ENCODE data around the gene PTK7.
"Not testable (repeated sequence)": the region's sequence is repeated elsewhere in the genome, so short reads cannot be mapped to it uniquely, and the experiment has no call there.

The PTK7 gene

DNA sequence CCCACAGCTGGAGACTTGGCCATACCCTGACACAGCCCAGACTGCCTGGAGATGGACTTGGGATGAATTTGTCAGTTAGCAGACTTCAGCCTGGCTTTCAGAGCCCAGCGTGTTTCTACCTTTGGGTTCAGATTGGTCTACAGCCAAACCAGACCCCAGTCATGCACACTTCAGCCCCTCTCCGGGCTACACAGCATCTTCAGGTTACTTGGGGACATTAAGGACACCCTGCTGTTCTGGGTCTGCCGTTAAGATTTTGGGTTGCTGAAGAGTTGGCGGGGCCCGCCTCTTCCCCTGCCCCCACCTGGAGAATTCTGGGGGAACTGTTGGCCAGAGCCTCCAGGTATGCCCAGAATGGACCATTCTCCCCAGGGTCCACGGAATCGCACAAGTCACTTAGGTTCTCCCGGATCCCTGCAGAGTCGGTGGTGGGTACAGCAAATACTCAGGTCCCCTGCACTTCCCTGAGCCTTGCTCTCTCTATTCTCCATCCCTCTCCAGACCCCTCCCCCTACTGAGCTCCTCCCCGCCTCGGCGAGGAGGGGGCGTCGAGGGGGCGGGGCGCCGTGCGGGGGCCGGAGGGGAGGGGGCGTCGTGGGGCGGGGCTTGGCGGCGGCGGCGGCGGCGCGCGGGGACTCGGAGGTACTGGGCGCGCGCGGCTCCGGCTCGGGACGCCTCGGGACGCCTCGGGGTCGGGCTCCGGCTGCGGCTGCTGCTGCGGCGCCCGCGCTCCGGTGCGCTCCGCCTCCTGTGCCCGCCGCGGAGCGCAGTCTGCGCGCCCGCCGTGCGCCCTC is at the start of gene PTK7:
TSS of gene PTK7 (plus strand) at position 645 of the 794 bp plus-strand sequence. CDS start 175 bp downstream, outside the sequence.
- Mint-ChIP-seq H3K27ac (no peak within 1 kb of the TSS), H3K27me3 (peaks cover 10% of the 10 kb centered on the region), H3K4me1 (no peaks in the 10 kb centered on the region), H3K9me3 (no peaks in the 10 kb centered on the region), H3K4me3 (peak within 1 kb of the TSS; percentile 38), H3K36me3 (peaks cover 24% of the 10 kb centered on the region)
- ATAC-seq (ENCODE audit: low read depth), result peak; percentile 54
- no peak for DNase-seq (ENCODE audit: low spot score in 2 of 2)

DNA sequence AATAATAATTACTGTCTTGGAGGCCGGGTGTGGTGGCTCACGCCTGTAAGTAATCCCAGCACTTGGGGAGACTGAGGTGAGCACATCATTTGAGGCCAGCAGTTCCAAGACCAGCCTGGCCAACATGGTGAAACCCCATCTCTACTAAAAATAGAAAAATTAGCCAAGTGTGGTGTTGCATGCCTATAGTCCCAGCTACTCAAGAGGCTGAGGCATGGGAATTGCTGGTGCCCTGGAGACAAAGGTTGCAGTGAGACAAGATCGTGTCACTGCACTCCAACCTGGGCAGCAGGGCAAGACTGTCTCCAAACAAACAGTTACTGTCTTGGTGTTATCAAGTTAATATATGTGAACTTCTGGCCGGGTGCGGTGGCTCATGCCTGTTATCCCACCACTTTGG is 49.7 kb upstream of the PTK7 start:
- peaks cover 13% of the 10 kb centered on the region for H3K4me1 Mint-ChIP-seq
- no peak overlapping the region for H3K27ac Mint-ChIP-seq
- H3K36me3 Mint-ChIP-seq, result peaks cover 24% of the 10 kb centered on the region

DNA sequence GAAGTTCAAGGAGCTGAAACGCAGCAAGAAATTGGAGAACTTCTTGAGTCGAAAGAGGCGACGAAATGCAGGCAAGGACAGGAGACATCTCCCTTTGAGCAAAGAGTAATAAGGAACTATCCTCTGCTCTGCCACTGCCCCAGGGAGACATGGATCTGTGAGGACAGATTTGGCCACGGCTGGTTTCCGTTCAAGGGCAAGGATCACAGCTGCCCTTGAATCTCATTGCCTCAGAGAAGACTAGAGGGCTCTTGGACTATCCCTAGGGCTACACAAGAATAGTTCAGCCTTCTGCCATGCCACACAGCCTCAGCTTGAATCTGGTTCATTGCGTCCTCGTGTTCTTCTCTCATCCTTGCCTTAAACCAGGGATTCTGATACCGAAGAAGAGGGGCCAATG is 47.0 kb upstream of the PTK7 start:
- Mint-ChIP-seq H3K36me3 (peaks cover 30% of the 10 kb centered on the region), H3K4me1 (peaks cover 9% of the 10 kb centered on the region), H3K27ac (no peak overlapping the region), H3K4me3 (no peak overlapping the region), H3K9me3 (no peaks in the 10 kb centered on the region), H3K27me3 (no peaks in the 10 kb centered on the region)
- ATAC-seq (ENCODE audit: low read depth), result no peak
- no peak for DNase-seq (ENCODE audit: low spot score in 2 of 2)

More for the DNA sequence above, 49.7 kb upstream of the PTK7 start:
- DNase-seq (ENCODE audit: low spot score in 2 of 2), result no peak
- H3K9me3 Mint-ChIP-seq, result no peaks in the 10 kb centered on the region
- H3K27me3 Mint-ChIP-seq, result no peaks in the 10 kb centered on the region
- ATAC-seq (ENCODE audit: low read depth), result no peak
- no peak overlapping the region for H3K4me3 Mint-ChIP-seq

- Mint-ChIP-seq H3K27me3 (no peaks in the 10 kb centered on the region), H3K27ac (no peak overlapping the region), H3K4me1 (peaks cover 5% of the 10 kb centered on the region), H3K9me3 (no peaks in the 10 kb centered on the region), H3K36me3 (peaks cover 21% of the 10 kb centered on the region), H3K4me3 (no peak overlapping the region)
- no peak for ATAC-seq (ENCODE audit: low read depth)
- DNase-seq (ENCODE audit: low spot score in 2 of 2), result no peak
Measured at GRCh38 chr6:43032326-43032725, 43.8 kb upstream of the PTK7 start.

DNA sequence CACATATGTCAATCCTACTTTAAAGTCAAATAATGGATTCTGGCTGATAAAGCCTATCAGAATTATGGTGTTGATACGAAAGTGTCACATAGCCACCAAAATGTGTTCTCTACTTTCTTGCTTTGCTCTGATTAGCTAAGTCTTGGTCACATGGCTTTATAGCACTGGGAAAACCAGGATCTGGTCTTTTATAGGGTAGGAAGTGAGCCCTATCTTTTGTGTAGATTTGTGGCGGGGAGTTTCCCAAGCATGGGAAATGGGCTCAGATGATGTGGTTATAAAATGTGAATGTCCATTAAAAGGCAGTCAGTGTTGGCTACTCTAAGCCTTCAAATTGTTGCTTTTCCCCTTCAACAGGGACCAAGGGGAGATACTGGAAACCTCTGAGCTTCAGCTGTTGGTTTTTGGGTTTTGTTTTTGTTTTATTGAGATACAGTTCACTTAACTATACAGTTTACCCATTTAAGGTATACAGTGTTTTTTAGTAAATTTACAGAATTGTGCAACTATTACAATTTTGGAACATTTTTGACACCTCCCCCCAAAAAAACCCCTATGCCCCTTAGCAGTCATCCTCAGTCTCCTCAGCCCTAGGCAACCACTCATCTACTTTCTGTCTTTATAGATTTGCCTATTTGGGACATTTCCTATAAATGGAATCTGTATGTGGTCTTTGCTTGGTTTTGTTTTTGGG is 42.5 kb upstream of the PTK7 start:
- Mint-ChIP-seq H3K36me3 (peaks cover 21% of the 10 kb centered on the region), H3K27ac (peak overlapping the region; percentile 56)

DNA sequence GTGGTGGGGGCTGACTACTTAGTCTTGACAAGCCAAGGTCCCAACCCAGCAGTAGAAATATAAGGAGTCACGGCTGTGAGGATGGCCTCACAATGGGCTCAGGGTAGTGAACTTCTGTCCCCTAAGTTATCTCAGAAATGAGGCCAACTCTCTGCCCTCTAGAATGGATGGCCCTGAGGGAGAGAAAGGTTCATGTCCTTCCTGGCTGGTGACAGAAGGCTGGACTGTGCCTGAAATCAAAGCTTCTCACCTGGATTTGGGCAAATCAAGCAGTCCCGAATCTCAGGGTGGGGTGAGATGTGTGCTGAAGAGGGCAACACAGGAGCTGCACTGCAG is 42.0 kb upstream of the PTK7 start:
- H3K27me3 Mint-ChIP-seq, result no peaks in the 10 kb centered on the region
- H3K9me3 Mint-ChIP-seq, result no peaks in the 10 kb centered on the region
- DNase-seq (ENCODE audit: low spot score in 2 of 2) (no peak), ATAC-seq (ENCODE audit: low read depth) (no peak)
- peaks cover 20% of the 10 kb centered on the region for H3K36me3 Mint-ChIP-seq
- peak overlapping the region; percentile 56 for H3K27ac Mint-ChIP-seq
- peaks cover 2% of the 10 kb centered on the region for H3K4me1 Mint-ChIP-seq
- no peak overlapping the region for H3K4me3 Mint-ChIP-seq

More for the DNA sequence above, 42.5 kb upstream of the PTK7 start:
- DNase-seq (ENCODE audit: low spot score in 2 of 2) (no peak), ATAC-seq (ENCODE audit: low read depth) (no peak)
- peaks cover 2% of the 10 kb centered on the region for H3K4me1 Mint-ChIP-seq
- H3K9me3 Mint-ChIP-seq, result no peaks in the 10 kb centered on the region
- H3K4me3 Mint-ChIP-seq, result no peak overlapping the region
- H3K27me3 Mint-ChIP-seq, result no peaks in the 10 kb centered on the region

GRCh38 chr6:43035495-43036194 is 40.5 kb upstream of the PTK7 start:
- H3K4me3 Mint-ChIP-seq, result no peak overlapping the region
- H3K36me3 Mint-ChIP-seq, result peaks cover 23% of the 10 kb centered on the region
- no peak overlapping the region for H3K27ac Mint-ChIP-seq
- no peak for ATAC-seq (ENCODE audit: low read depth)
- no peaks in the 10 kb centered on the region for H3K27me3 Mint-ChIP-seq
- H3K4me1 Mint-ChIP-seq, result peaks cover 2% of the 10 kb centered on the region
- H3K9me3 Mint-ChIP-seq, result no peaks in the 10 kb centered on the region
- no peak for DNase-seq (ENCODE audit: low spot score in 2 of 2)

DNA sequence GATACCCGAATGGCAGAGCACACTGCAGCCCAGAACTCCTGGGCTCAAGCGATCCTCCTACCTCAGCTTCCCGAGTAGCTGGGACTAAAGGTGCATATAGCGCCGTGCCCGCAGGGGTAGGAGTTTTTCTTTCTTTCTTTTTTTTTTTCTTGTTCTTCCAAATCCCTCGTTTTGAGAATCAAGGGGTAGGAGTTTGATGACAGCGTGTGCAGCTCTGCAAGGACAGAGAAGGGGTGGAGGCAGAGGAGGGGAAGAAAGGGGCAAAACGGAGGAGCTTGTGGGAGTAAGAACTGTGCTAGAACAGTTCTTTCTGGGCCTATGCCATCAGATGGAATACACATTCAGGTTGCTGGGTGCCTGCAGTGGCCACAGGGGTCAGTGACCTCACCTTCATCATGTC is 39.4 kb upstream of the PTK7 start:
- no peaks in the 10 kb centered on the region for H3K27me3 Mint-ChIP-seq
- ATAC-seq (ENCODE audit: low read depth), result no peak

GRCh38 chr6:43037197-43037596 is 38.9 kb upstream of the PTK7 start:
- ATAC-seq (ENCODE audit: low read depth) (no peak), DNase-seq (ENCODE audit: low spot score in 2 of 2) (no peak)
- no peak overlapping the region for H3K4me3 Mint-ChIP-seq
- no peaks in the 10 kb centered on the region for H3K9me3 Mint-ChIP-seq
- no peaks in the 10 kb centered on the region for H3K27me3 Mint-ChIP-seq
- peaks cover 2% of the 10 kb centered on the region for H3K4me1 Mint-ChIP-seq
- H3K36me3 Mint-ChIP-seq, result peaks cover 23% of the 10 kb centered on the region
- peak overlapping the region; percentile 19 for H3K27ac Mint-ChIP-seq

More for the DNA sequence above, 39.4 kb upstream of the PTK7 start:
- H3K9me3 Mint-ChIP-seq, result no peaks in the 10 kb centered on the region
- no peak overlapping the region for H3K27ac Mint-ChIP-seq
- H3K36me3 Mint-ChIP-seq, result peaks cover 25% of the 10 kb centered on the region
- H3K4me3 Mint-ChIP-seq, result no peak overlapping the region
- peaks cover 2% of the 10 kb centered on the region for H3K4me1 Mint-ChIP-seq
- no peak for DNase-seq (ENCODE audit: low spot score in 2 of 2)

GRCh38 chr6:43037706-43038105 is 38.4 kb upstream of the PTK7 start:
- H3K36me3 Mint-ChIP-seq, result peaks cover 25% of the 10 kb centered on the region
- no peak for DNase-seq (ENCODE audit: low spot score in 2 of 2)
- H3K9me3 Mint-ChIP-seq, result no peaks in the 10 kb centered on the region
- no peak for ATAC-seq (ENCODE audit: low read depth)
- H3K27me3 Mint-ChIP-seq, result no peaks in the 10 kb centered on the region
- H3K4me1 Mint-ChIP-seq, result peaks cover 2% of the 10 kb centered on the region
- H3K27ac Mint-ChIP-seq, result peak overlapping the region; percentile 19
- no peak overlapping the region for H3K4me3 Mint-ChIP-seq

GRCh38 chr6:43038727-43039126 is 37.4 kb upstream of the PTK7 start:
- Mint-ChIP-seq H3K4me1 (peaks cover 2% of the 10 kb centered on the region), H3K4me3 (no peak overlapping the region), H3K9me3 (no peaks in the 10 kb centered on the region), H3K27ac (no peak overlapping the region), H3K36me3 (peaks cover 27% of the 10 kb centered on the region), H3K27me3 (no peaks in the 10 kb centered on the region)
- DNase-seq (ENCODE audit: low spot score in 2 of 2), result no peak
- no peak for ATAC-seq (ENCODE audit: low read depth)

DNA sequence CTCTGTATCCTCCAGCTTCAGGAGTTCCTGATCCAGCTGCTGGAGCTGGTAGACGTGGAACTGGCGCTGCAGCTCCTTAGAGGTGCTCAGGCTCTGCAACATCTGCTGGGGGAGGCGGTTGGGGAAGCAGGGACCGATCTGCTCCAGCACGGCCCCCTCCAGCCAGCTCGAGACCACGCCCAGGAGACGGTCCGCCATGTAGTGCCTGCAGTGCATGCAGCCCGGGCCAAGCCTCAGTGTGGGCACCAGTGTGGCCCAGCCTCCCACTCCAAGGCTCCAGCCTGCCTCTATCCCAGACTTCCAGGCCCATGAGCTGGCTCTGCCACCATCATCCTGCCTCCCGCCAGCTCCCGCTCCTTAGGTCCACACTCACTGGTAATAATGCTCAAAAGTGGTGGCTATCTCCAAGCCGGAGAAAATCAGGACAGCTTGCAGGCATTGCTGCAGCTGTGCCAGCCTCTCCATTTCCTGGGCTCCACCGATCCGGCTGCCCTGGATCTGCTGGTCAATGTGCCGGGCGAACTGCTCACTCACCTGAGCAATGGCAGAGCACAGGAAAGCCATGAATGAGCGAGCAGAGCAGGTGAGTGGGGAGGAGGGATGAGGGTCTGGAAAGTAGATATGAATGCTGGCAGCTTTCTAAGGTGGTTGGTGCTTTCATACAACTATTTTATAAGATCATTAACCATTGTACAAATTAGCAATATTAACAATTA is 35.4 kb upstream of the PTK7 start:
- Mint-ChIP-seq H3K36me3 (peaks cover 26% of the 10 kb centered on the region), H3K4me1 (peaks cover 2% of the 10 kb centered on the region), H3K27me3 (no peaks in the 10 kb centered on the region), H3K9me3 (no peaks in the 10 kb centered on the region), H3K4me3 (no peak overlapping the region), H3K27ac (no peak overlapping the region)
- DNase-seq (ENCODE audit: low spot score in 2 of 2) (no peak), ATAC-seq (ENCODE audit: low read depth) (no peak)

- H3K27ac Mint-ChIP-seq; H3K27me3 Mint-ChIP-seq; H3K9me3 Mint-ChIP-seq; ATAC-seq (ENCODE audit: low read depth); H3K4me1 Mint-ChIP-seq; H3K4me3 Mint-ChIP-seq; DNase-seq (ENCODE audit: low spot score in 2 of 2): not testable (repeated sequence)
- H3K36me3 Mint-ChIP-seq, result peaks cover 27% of the 10 kb centered on the region
Measured at GRCh38 chr6:43041475-43041874, 34.6 kb upstream of the PTK7 start.

DNA sequence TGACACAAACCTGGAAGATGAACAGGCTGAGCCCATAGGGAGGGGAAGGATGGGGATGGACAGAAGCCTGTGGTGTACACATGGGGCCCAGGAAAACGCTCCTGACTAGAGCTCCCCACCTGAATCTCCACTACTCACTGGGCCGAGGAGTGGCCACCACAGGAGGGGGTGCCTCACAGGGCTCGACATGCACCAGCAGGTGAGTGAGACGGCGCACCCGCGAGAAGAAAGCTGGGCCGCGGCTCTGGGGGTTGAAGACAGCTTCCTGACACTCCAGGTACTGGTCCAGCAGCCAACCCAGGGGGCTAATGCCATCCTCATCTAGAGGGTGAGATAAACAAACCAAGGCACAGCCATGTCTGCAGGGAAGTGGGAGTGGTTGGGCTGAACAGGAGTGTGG is 32.8 kb upstream of the PTK7 start:
- Mint-ChIP-seq H3K4me1 (no peaks in the 10 kb centered on the region), H3K36me3 (peaks cover 25% of the 10 kb centered on the region), H3K9me3 (no peaks in the 10 kb centered on the region), H3K27me3 (no peaks in the 10 kb centered on the region), H3K4me3 (no peak overlapping the region), H3K27ac (no peak overlapping the region)
- ATAC-seq (ENCODE audit: low read depth), result no peak
- DNase-seq (ENCODE audit: low spot score in 2 of 2), result no peak
